ENCODE data around the gene AMT. TPM values are rescaled to one million over a fixed set of nuclear protein-coding genes. Genes with fewer than 3 reads are reported as not detected.
A peak's percentile ranks its signal among the peaks of the same experiment; 100 is the strongest.

Gene AMT
- total and polyA plus RNA-seq, 2 experiments from 2014 or later = 19.0 to 39.7 TPM

DNA sequence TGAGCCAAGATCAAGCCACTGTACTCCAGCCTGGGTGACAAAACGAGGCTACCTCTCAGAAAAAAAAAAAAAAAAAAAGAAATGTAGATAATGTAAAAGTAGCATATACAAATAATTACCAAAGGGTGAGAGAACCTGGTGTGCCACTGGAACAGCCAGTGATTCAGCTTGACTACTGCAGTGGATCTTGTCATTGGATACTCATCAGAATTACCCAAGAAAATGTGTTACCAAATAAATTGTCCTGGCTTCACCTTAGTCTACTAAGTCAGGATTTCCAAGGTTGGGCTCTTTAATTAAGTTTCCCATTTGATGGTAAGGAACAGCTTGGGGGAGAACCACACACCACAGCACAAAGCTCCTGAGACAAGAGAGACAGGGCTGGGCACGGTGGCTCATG is 5.3 kb upstream of the AMT start:
- Histone ChIP-seq H3K36me3 (replicated peaks; ENCODE audit: insufficient read depth, low read depth) (no peaks in the 10 kb centered on the region), H3K4me1 (ENCODE audit: insufficient read depth) (peaks cover 11% of the 10 kb centered on the region), H3K27me3 (no peaks in the 10 kb centered on the region), H3K27ac (no peak overlapping the region), H3K4me3 (no peak overlapping the region), H3K9me2 (replicated peaks; ENCODE audit: insufficient read depth) (no peaks in the 10 kb centered on the region), H3K9me3 (ENCODE audit: low read depth) (no peaks in the 10 kb centered on the region), H3K4me2 (no peak overlapping the region), H4K20me1 (ENCODE audit: insufficient read depth, poor library complexity, severe bottlenecking) (no peaks in the 10 kb centered on the region), H3K79me2 (peaks cover 9% of the 10 kb centered on the region), H2AFZ (no peak overlapping the region)
- TF ChIP-seq EZH2 (IDR thresholded peaks at IDR 0.05; ENCODE audit: borderline replicate concordance) = no peak
- no peak for TF ChIP-seq EZH2phosphoT487 (IDR thresholded peaks at IDR 0.05; ENCODE audit: low read depth, severe bottlenecking, unreplicated experiment)
- TF ChIP-seq, protein P1, sequence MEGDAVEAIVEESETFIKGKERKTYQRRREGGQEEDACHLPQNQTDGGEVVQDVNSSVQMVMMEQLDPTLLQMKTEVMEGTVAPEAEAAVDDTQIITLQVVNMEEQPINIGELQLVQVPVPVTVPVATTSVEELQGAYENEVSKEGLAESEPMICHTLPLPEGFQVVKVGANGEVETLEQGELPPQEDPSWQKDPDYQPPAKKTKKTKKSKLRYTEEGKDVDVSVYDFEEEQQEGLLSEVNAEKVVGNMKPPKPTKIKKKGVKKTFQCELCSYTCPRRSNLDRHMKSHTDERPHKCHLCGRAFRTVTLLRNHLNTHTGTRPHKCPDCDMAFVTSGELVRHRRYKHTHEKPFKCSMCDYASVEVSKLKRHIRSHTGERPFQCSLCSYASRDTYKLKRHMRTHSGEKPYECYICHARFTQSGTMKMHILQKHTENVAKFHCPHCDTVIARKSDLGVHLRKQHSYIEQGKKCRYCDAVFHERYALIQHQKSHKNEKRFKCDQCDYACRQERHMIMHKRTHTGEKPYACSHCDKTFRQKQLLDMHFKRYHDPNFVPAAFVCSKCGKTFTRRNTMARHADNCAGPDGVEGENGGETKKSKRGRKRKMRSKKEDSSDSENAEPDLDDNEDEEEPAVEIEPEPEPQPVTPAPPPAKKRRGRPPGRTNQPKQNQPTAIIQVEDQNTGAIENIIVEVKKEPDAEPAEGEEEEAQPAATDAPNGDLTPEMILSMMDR (IDR thresholded peaks at IDR 0.05; ENCODE audit: poor library complexity) = no peak
- WGBS (ENCODE audit: low lambda C conversion rate, missing lambda C conversion rate) = 91% methylated on average over 2 of the region's 2 CpGs
- no peak for DNase-seq (ENCODE audit: low spot score)

DNA sequence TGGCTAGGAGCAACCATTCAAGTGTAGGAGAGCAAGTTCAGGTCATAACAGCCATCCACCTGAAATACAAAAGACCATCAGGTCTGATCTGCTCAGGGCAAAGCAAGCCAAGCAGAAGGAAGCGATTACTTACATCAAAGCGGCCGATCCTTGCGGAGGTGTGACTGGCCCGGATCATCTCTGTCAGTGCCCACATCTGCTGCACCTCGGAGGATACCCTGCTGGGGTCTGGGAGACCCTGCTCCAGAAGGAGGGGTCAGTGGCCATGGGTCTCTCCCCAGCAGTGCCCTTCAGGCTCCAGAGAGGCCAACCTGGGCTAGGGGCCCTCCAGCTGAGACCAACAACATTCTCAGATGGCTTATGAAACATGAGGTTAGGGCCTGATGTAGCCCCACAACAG is 2.5 kb upstream of the AMT start:
- Histone ChIP-seq H3K9me3 (ENCODE audit: low read depth) (no peaks in the 10 kb centered on the region), H3K4me3 (no peak overlapping the region), H3K4me1 (ENCODE audit: insufficient read depth) (peaks cover 20% of the 10 kb centered on the region), H4K20me1 (ENCODE audit: insufficient read depth, poor library complexity, severe bottlenecking) (no peaks in the 10 kb centered on the region), H3K4me2 (no peak overlapping the region), H3K79me2 (peaks cover 16% of the 10 kb centered on the region), H2AFZ (no peak overlapping the region), H3K27ac (no peak overlapping the region), H3K27me3 (no peaks in the 10 kb centered on the region), H3K36me3 (replicated peaks; ENCODE audit: insufficient read depth, low read depth) (no peaks in the 10 kb centered on the region), H3K9me2 (replicated peaks; ENCODE audit: insufficient read depth) (no peaks in the 10 kb centered on the region)
- TF ChIP-seq, protein P1 (IDR thresholded peaks at IDR 0.05; ENCODE audit: poor library complexity) = no peak
- TF ChIP-seq EZH2 (IDR thresholded peaks at IDR 0.05; ENCODE audit: borderline replicate concordance) (no peak), EZH2phosphoT487 (IDR thresholded peaks at IDR 0.05; ENCODE audit: low read depth, severe bottlenecking, unreplicated experiment) (no peak)
- DNase-seq (ENCODE audit: low spot score) = no peak
- 93% methylated on average over 6 of the region's 6 CpGs for WGBS (ENCODE audit: low lambda C conversion rate, missing lambda C conversion rate)

DNA sequence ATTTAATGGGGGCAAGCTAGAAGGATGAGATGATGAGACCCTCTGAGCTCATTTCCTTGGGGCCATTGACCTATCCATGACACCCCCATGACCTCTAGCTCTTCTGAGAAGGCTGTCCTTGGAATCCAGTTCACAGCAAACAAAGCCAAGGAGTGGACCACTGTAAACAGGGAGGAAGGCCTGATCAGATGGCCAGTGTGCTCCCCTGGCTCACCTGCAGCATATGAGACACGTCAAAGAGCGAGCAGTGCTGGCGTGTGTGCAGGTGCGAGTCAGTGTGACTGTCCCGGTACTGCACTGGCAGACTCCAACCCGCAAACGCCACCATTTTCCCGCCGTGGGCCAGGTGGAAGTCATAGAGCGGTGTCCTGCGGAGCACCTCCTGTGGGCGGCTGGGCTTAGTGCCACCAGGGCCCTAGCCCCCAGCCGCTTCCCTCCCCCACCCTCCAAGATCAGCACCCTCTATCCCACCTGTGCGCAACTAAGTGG is 339 bp downstream of the AMT start:
- H3K27me3 ChIP-seq = no peaks in the 10 kb centered on the region
- H3K4me2 ChIP-seq = peak overlapping the region; percentile 83
- DNase-seq (ENCODE audit: low spot score) = no peak
- H3K4me1 ChIP-seq (ENCODE audit: insufficient read depth) = peaks cover 17% of the 10 kb centered on the region
- no peaks in the 10 kb centered on the region for H3K9me2 ChIP-seq (replicated peaks; ENCODE audit: insufficient read depth)
- H3K27ac ChIP-seq = peak overlapping the region; percentile 72
- TF ChIP-seq EZH2phosphoT487 (IDR thresholded peaks at IDR 0.05; ENCODE audit: low read depth, severe bottlenecking, unreplicated experiment) (no peak), EZH2 (IDR thresholded peaks at IDR 0.05; ENCODE audit: borderline replicate concordance) (no peak)
- TF ChIP-seq, protein P1 (IDR thresholded peaks at IDR 0.05; ENCODE audit: poor library complexity) = no peak
- no peaks in the 10 kb centered on the region for H3K9me3 ChIP-seq (ENCODE audit: low read depth)
- peaks cover 7% of the 10 kb centered on the region for H3K79me2 ChIP-seq
- no peaks in the 10 kb centered on the region for H3K36me3 ChIP-seq (replicated peaks; ENCODE audit: insufficient read depth, low read depth)
- peak overlapping the region; percentile 34 for H3K4me3 ChIP-seq
- 32% methylated on average over 12 of the region's 14 CpGs for WGBS (ENCODE audit: low lambda C conversion rate, missing lambda C conversion rate)
- no peaks in the 10 kb centered on the region for H4K20me1 ChIP-seq (ENCODE audit: insufficient read depth, poor library complexity, severe bottlenecking)
- H2AFZ ChIP-seq = peak overlapping the region; percentile 16

Data from hepatocyte (in vitro differentiated cells).